Measurements from ENCODE around the gene GGT7.
"Not testable (repeated sequence)": the region's sequence is repeated elsewhere in the genome, so short reads cannot be mapped to it uniquely, and the experiment has no call there.

GGT7 gene

GRCh38 chr20:34872622-34873224, at the start of gene GGT7:
TSS of gene GGT7 (minus strand) at chr20:34872856. CDS start at chr20:34872815, 41 bp downstream.
- peak; percentile 89 for DNase-seq

- DNase-seq = no peak
Observed at GRCh38 chr20:34921436-34921835, 48.8 kb upstream of the GGT7 start.

GRCh38 chr20:34920055-34920454, 47.4 kb upstream of the GGT7 start:
- no peak for DNase-seq

GRCh38 chr20:34916774-34917354, 44.2 kb upstream of the GGT7 start:
- no peak for DNase-seq

- DNase-seq = no peak
Observed at GRCh38 chr20:34915749-34916455, 43.2 kb upstream of the GGT7 start.

GRCh38 chr20:34915131-34915530, 42.5 kb upstream of the GGT7 start:
- no peak for DNase-seq

GRCh38 chr20:34907616-34908469, 35.2 kb upstream of the GGT7 start:
- DNase-seq = peak; percentile 49

GRCh38 chr20:34904202-34904621, 31.6 kb upstream of the GGT7 start:
- no peak for DNase-seq

- not testable (repeated sequence) for DNase-seq
Observed at GRCh38 chr20:34898731-34899130, 26.1 kb upstream of the GGT7 start.

GRCh38 chr20:34898129-34898528, 25.5 kb upstream of the GGT7 start:
- not testable (repeated sequence) for DNase-seq

GRCh38 chr20:34896086-34896621, 23.5 kb upstream of the GGT7 start:
- DNase-seq = no peak

- DNase-seq = no peak
Observed at GRCh38 chr20:34895465-34895864, 22.8 kb upstream of the GGT7 start.

- DNase-seq = no peak
Observed at GRCh38 chr20:34894723-34895122, 22.1 kb upstream of the GGT7 start.

GRCh38 chr20:34892671-34893070, 20.0 kb upstream of the GGT7 start:
- DNase-seq = no peak

- no peak for DNase-seq
Observed at GRCh38 chr20:34891166-34892062, 18.8 kb upstream of the GGT7 start.

- DNase-seq = no peak
Observed at GRCh38 chr20:34888468-34888867, 15.8 kb upstream of the GGT7 start.

GRCh38 chr20:34887023-34887422, 14.4 kb upstream of the GGT7 start:
- DNase-seq = no peak

GRCh38 chr20:34886122-34886521, 13.5 kb upstream of the GGT7 start:
- DNase-seq = no peak

GRCh38 chr20:34884260-34884659, 11.6 kb upstream of the GGT7 start:
- DNase-seq = no peak

GRCh38 chr20:34883809-34884208, 11.2 kb upstream of the GGT7 start:
- no peak for DNase-seq

- DNase-seq = no peak
Observed at GRCh38 chr20:34883087-34883688, 10.5 kb upstream of the GGT7 start.

GRCh38 chr20:34881689-34882088, 9.0 kb upstream of the GGT7 start:
- DNase-seq = no peak

Data from 8988T (cell line).